Pons (tissue), 1 donor: Measurements from ENCODE around the gene MAP7.
"Not testable (repeated sequence)": the region's sequence is repeated elsewhere in the genome, so short reads cannot be mapped to it uniquely, and the experiment has no call there.

ENCODE experiments used
- DNase-seq: peaks from one replicate; pipeline ENCODE4 v3.0.0-alpha.2; 2016; ENCODE audit warnings: low spot score

Gene MAP7

GRCh38 chr6:136502786-136503185, 47.4 kb downstream of the MAP7 start:
- DNase-seq = no peak

- DNase-seq = no peak
Measured at GRCh38 chr6:136501514-136501913, 48.7 kb downstream of the MAP7 start.

GRCh38 chr6:136501096-136501495, 49.1 kb downstream of the MAP7 start:
- no peak for DNase-seq

DNA sequence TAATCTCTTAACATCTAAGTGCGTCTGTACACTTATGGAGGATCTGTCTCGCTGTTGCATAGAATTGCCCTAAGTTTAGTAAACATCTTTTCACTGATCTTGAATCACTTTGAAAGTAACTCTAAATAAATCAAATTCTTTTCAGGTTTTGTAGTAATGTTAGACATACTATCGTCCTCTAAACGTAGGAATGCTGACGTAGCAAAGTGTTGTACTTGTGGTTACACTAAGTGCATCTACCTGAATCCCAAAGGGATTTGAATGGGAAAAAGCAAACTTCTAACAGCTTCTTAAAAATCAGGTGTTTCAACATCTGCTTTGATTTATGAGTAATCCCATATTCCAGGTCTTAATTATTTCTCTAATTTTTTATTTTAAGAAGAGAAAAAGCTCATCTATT, 49.8 kb downstream of the MAP7 start:
- DNase-seq = no peak

GRCh38 chr6:136499370-136499769, 50.9 kb downstream of the MAP7 start:
- DNase-seq = no peak

DNA sequence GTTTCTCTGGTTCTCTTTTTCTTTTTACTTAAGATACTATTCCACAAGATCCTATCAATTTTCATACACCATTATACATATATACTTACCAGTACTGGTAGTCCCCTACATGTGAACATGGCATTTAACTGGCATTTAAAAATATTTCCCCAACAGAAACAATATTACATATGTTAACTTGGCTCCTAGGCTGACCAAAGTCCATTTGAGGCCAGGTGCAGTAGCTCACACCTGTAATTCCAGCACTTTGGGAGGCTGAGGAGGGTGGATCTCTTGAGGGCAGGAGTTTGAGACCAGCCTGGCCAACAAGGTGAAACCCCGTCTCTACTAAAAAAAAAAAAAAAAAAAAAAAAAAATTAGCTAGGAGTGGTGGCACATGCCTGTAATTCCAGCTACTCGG, 53.8 kb downstream of the MAP7 start:
- not testable (repeated sequence) for DNase-seq

DNA sequence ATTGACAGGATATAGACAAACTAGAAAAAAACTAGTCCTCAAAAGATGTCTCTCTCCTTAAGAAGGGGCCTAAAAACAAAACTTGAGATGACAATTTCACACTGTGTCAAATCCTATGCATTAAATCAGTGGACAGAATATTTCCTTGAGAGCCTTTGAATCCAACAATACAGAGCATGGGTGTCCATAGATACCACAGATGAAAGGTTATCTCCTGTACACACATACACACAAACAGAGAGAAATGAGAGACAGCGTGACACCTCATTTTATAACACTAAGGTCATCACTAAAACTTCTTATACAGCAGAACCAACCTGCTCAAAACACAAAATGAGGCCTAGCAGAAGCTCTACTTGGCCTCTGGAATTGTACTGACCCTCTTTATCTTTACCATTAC, 55.5 kb downstream of the MAP7 start:
- no peak for DNase-seq

DNA sequence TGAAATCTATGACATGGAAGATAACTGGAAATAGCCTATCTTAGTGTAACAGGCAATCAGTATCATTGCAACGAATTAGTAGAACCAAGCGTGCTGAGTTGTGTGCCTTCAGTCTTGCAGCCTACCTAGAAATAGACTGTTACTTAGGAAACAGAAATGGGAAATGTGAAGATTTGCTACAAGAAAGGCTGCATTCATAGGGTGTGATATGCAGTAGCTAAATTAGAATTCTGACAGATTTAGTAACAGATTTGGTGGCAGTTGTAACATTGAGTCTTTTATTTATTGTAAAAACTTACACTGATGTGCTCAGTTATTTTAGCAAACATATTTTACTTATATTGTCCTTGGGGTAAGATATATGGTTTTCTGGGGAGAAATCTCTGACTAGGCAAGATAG, 56.2 kb downstream of the MAP7 start:
- DNase-seq = no peak

DNA sequence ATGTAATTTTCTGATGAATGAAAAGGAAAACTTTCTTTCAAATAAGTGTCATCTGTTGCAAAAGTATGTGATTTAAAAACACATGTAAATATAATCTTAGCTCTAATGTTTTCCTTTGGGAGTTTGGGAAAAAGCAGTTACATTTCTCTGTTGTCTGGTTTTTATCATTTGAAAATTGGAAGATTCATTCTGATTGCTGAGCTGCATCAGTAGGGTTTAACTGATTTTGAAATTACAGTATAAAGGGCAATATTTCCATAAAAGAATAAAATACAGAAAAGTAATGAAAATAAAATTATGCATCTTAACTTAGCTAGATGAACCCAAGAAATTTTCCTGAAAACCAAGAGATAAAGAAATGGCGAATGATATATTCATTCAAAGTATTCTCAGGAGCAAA, 57.8 kb downstream of the MAP7 start:
- DNase-seq = no peak

GRCh38 chr6:136491754-136492153, 58.5 kb downstream of the MAP7 start:
- no peak for DNase-seq

GRCh38 chr6:136491251-136491650, 59.0 kb downstream of the MAP7 start:
- no peak for DNase-seq

DNA sequence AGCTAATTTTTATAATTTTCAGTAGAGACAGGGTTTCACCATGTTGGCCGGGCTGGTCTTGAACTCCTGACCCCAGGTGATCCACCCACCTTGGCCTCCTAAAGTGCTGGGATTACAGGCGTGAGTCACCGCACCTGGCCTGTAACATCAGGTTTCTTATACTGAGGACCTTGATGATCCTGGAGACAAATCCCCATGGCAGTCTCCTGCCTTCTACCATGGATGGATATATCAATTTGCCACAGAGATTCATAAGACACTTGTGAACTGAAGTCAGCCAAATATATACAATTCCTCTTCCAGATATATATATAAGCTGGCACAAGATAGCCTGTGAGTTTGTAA, 60.6 kb downstream of the MAP7 start:
- DNase-seq = not testable (repeated sequence)

DNA sequence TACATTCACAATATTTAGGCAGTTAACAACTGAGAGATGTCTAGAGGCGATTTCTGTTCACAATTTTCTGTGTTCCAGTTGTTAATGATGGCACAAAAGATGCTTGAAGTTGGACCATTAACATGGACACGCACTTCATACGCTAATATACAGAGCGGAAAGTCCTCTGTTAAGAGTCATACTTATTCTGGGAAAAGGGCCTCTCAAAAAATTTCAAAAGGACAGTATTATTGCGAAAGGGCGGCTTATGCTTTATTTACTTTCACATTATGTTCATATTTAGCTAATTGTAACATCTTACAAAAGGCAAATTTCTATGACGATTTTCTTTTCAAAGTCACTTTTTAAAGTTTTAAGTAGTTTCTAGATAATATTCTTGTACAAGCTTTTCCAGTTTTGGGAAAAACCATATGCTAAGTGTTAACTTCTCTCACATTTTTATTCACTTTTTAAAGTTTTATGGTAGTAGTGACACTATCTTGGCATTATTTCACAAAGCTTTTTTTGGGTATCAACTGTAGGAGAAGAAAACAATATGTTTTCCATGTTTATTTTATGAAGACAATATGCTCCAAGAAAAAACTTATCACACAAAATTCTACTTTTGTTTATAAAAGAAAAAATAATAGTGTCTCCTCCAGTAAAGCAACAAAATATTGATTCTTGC, 62.3 kb downstream of the MAP7 start:
- DNase-seq = no peak

DNA sequence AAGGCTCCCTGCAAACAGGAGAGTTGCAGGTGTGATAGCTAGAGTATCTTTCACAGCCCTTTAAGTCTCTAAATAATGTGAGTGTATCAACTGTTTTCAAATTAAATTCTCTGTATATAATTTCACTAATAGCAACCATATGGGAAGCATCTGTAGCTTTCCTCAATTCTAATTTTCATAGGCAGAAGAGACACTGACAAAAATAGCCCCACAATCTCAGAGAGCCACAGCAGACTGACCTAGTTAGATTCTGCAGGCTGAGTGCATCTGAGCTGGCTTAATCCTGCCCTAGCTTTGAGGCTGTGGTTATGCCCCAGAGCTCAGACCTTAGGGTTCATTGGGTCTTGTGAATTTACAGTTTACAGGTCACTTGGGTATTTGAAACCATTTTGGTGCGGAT, 63.9 kb downstream of the MAP7 start:
- DNase-seq = no peak

- DNase-seq = no peak
Measured at GRCh38 chr6:136483906-136484305, 66.3 kb downstream of the MAP7 start.

- not testable (repeated sequence) for DNase-seq
Measured at GRCh38 chr6:136483005-136483404, 67.2 kb downstream of the MAP7 start.

GRCh38 chr6:136477548-136477947, 72.7 kb downstream of the MAP7 start:
- DNase-seq = no peak

- DNase-seq = no peak
Measured at GRCh38 chr6:136475686-136476085, 74.5 kb downstream of the MAP7 start.

GRCh38 chr6:136474241-136474640, 76.0 kb downstream of the MAP7 start:
- no peak for DNase-seq

- DNase-seq = no peak
Measured at GRCh38 chr6:136471922-136472321, 78.3 kb downstream of the MAP7 start.

GRCh38 chr6:136471372-136471771, 78.8 kb downstream of the MAP7 start:
- no peak for DNase-seq

DNA sequence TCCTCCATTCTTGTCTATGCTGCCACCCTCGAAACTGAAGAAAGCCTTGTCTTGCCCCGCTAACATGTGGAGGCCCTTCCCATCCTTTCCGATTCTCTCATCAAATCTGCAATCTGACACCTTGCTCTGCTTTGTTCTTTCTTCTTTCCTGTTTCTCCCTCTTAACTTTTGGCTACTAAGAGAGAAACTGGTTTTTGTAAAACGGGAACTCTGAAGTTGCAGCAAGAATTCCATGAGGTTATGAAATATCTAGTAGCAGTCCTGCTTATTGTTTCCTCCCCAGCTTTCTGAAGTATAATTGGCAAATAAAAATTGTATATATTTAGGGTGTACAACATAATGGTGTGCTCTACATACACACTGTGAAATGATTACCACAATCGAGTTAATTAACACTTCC, 80.2 kb downstream of the MAP7 start:
- no peak for DNase-seq

GRCh38 chr6:136469154-136469553, 81.1 kb downstream of the MAP7 start:
- no peak for DNase-seq

DNA sequence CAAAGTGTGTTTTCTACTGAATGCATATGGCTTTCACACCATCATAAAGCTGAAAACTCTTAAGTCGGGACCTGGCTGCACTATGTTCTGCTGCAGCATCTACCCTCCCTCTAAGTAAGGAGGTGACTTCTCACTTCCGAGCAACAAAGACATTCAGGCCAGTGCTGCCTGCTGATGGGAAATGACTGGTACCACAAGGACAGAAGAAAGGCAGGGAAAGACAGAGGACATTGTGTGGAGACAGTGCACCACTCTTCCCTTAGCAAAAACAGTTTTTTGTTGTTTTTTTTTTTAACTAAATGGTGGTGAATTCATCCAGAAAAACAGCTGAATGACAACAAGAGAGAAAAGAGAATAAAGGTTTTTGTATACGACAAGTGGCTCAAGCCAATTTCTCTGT, 81.5 kb downstream of the MAP7 start:
- DNase-seq = peak; percentile 99

DNA sequence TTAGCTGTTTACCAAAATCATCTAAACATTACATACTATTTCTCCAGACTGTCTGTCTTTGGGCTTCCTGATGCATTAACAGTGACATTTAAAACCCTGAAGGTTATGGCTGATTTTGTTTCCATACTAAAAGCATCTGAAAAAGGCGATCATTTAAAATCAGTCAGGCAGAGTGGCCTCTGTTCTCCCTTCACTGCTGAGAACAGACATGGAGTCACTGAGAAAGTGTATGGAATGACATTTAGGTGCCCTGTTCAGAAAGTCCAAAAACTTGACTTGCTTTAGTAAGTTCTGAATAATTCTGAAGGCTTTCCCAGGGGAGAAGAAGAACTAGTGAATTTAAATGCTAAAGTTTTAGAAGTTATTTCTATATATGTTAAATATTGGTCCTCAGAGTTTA, 83.0 kb downstream of the MAP7 start:
- no peak for DNase-seq
